Upper lobe of left lung (tissue), 4 donors: Measurements from ENCODE around the gene KHDC4.

Experiments
- EP300 ChIP-seq, 4 donors: sonication (generic); formaldehyde crosslinking; IDR thresholded peaks; one replicate each; pipeline ENCODE4 v1.5.1; 2017; ENCODE audit warnings: antibody characterized with exemption in 4 of 4, control low read depth in 2 of 4
- POLR2A ChIP-seq, 4 donors: fragments of 450-650 bp; IDR thresholded peaks; one replicate each; pipeline ENCODE4 v1.5.1; 2016 to 2017; ENCODE audit warnings: antibody characterized with exemption in 4 of 4, mild to moderate bottlenecking in 2 of 4
- POLR2AphosphoS5 ChIP-seq, 2 donors: sonication (generic); formaldehyde crosslinking; IDR thresholded peaks; one replicate each; pipeline ENCODE4 v1.5.1; 2017; ENCODE audit warnings: antibody characterized with exemption in 2 of 2
- TF ChIP-seq, protein P1 (sequence below), 6 experiments: fragments of 450-650 bp in 4 of 6; fragments of 200-600 bp in 2 of 6; sonication (generic) in 2 of 6; IDR thresholded peaks; one replicate each; pipeline ENCODE4 v1.5.1; 2016 to 2019; ENCODE audit warnings: antibody characterized with exemption in 6 of 6

DNA sequence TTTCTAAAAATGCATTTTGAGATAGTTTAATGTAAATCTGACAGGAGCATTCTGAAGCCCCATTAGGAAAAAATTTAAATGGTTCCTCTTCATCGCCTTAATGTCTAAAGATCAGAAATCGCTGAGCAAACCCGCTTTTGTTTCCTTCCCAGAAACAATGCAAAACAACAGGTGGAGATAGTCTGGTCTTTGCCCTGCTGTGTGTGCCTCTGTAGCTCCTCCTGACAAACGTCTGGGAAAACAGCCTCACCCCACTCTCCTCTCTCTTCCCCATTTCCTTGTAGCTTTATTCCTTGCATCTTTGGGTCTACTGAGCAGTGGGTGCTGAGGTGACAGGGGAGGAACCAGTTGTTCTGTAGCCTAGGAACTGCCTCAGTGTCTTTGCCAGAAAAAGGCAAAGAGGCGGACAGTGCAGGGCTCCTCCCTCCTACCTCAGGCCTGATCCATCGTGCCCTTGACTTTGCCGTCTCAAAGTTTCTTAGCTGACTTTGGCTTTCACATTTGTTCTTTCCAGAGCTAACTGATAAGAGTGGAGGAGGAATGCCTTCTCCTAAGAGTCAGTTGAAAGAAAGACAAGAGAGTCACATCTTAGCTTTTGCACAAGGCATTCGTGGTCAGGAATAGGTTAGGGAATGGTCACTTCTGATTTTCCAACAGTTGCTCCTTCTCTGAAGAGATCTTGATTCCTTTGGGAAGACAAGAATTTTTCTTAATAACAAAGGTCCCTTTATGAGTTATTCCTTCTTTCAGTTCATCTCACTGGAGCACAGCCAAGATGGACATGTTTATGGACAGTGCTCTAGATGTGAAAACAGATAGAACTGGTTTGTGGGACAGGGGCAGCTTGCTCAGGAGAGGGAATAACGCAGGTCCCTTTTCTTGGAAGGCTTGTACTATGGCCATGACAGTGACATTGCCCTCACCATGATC lies 49.9 kb downstream of the KHDC4 start:
- TF ChIP-seq, protein P1, sequence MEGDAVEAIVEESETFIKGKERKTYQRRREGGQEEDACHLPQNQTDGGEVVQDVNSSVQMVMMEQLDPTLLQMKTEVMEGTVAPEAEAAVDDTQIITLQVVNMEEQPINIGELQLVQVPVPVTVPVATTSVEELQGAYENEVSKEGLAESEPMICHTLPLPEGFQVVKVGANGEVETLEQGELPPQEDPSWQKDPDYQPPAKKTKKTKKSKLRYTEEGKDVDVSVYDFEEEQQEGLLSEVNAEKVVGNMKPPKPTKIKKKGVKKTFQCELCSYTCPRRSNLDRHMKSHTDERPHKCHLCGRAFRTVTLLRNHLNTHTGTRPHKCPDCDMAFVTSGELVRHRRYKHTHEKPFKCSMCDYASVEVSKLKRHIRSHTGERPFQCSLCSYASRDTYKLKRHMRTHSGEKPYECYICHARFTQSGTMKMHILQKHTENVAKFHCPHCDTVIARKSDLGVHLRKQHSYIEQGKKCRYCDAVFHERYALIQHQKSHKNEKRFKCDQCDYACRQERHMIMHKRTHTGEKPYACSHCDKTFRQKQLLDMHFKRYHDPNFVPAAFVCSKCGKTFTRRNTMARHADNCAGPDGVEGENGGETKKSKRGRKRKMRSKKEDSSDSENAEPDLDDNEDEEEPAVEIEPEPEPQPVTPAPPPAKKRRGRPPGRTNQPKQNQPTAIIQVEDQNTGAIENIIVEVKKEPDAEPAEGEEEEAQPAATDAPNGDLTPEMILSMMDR (IDR thresholded peaks at IDR 0.05), result no peak
- TF ChIP-seq POLR2AphosphoS5 (IDR thresholded peaks at IDR 0.05), result no peak
- no peak for TF ChIP-seq EP300 (IDR thresholded peaks at IDR 0.05)
- TF ChIP-seq POLR2A (IDR thresholded peaks at IDR 0.05), result no peak
